WTC11 (cell line): ENCODE results near the gene MTMR10. TPM values are rescaled to one million over a fixed set of nuclear protein-coding genes. Genes with fewer than 3 reads are reported as not detected.

ENCODE experiments used
- ATAC-seq: fragments of 200-7000 bp; cut with Tn5 transposase; 2 replicates; pipeline ENCODE4 v1.10.0; 2021; ENCODE audit warnings: mild to moderate bottlenecking, moderate library complexity
- CTCF ChIA-PET: fragments of 300-600 bp; sonication (Branson Sonifier 250); formaldehyde crosslinking; loops from one replicate; lab custom pipeline; 2021; ENCODE audit warnings: antibody characterized with exemption; lab: Charles Lee
- POLR2A ChIA-PET: fragments of 350-600 bp; sonication (Branson Sonifier 250); formaldehyde crosslinking; loops from one replicate; lab custom pipeline; 2021; ENCODE audit warnings: antibody characterized with exemption; lab: Charles Lee
- DNase-seq: peaks from one replicate; pipeline ENCODE4 v3.0.0; 2021; ENCODE audit warnings: low spot score
- H3K27ac Mint-ChIP-seq: 2 replicates; pipeline ENCODE4 v1.8.0; 2021; ENCODE audit warnings: mixed read lengths
- H3K27me3 Mint-ChIP-seq: 2 replicates; pipeline ENCODE4 v1.8.0; 2021; ENCODE audit warnings: low read depth, mild to moderate bottlenecking, moderate library complexity, mixed read lengths
- H3K36me3 Mint-ChIP-seq: 2 replicates; pipeline ENCODE4 v1.8.0; 2021; ENCODE audit warnings: mixed read lengths
- H3K4me1 Mint-ChIP-seq: 2 replicates; pipeline ENCODE4 v1.8.0; 2022; ENCODE audit warnings: mixed read lengths
- H3K4me3 Mint-ChIP-seq: 2 replicates; pipeline ENCODE4 v1.8.0; 2021; ENCODE audit warnings: mild to moderate bottlenecking, moderate library complexity, mixed read lengths
- H3K9me3 Mint-ChIP-seq: 2 replicates; pipeline ENCODE4 v1.8.0; 2021; ENCODE audit warnings: mixed read lengths
- AFF4 ChIP-seq: sonication (generic); formaldehyde crosslinking; IDR thresholded peaks from 2 replicates; pipeline ENCODE4 v1.8.1; 2023; ENCODE audit warnings: mild to moderate bottlenecking, missing genetic modification reagents, borderline replicate concordance
- ARID4B ChIP-seq: sonication (generic); formaldehyde crosslinking; IDR thresholded peaks from 2 replicates; pipeline ENCODE4 v1.8.0; 2023; ENCODE audit warnings: missing genetic modification reagents, mild to moderate bottlenecking, borderline replicate concordance
- CBFB ChIP-seq: sonication (generic); formaldehyde crosslinking; IDR thresholded peaks from 2 replicates; pipeline ENCODE4 v1.8.1; 2022; ENCODE audit warnings: mild to moderate bottlenecking, low read depth, missing genetic modification reagents
- CREM ChIP-seq: sonication (generic); formaldehyde crosslinking; IDR thresholded peaks from 2 replicates; pipeline ENCODE4 v1.8.1; 2022; ENCODE audit warnings: mild to moderate bottlenecking, missing genetic modification reagents, moderate library complexity
- CTCF ChIP-seq: fragments of 200-600 bp; IDR thresholded peaks from 2 replicates; pipeline ENCODE4 v1.8.0; 2022; ENCODE audit warnings: antibody characterized with exemption
- ERG ChIP-seq: fragments of 250-450 bp; sonication (Bioruptor Pico); IDR thresholded peaks from 2 replicates; pipeline ENCODE4 v1.8.0; 2021; ENCODE audit warnings: mild to moderate bottlenecking
- FOXJ3 ChIP-seq: sonication (generic); formaldehyde crosslinking; IDR thresholded peaks from 2 replicates; pipeline ENCODE4 v1.9.0; 2021; ENCODE audit warnings: missing genetic modification reagents, mild to moderate bottlenecking, borderline replicate concordance
- MLX ChIP-seq: sonication (generic); formaldehyde crosslinking; IDR thresholded peaks from 2 replicates; pipeline ENCODE4 v1.8.1; 2023; ENCODE audit warnings: mild to moderate bottlenecking, missing genetic modification reagents, moderate library complexity
- STAT6 ChIP-seq: sonication (generic); formaldehyde crosslinking; conservative IDR thresholded peaks from 2 replicates; pipeline ENCODE4 v1.8.1; 2023; ENCODE audit warnings: mild to moderate bottlenecking, low read depth, missing genetic modification reagents, moderate library complexity
- TCF7 ChIP-seq: sonication (generic); formaldehyde crosslinking; IDR thresholded peaks from 2 replicates; pipeline ENCODE4 v1.8.0; 2022; ENCODE audit warnings: mild to moderate bottlenecking, low read depth, missing genetic modification reagents, moderate library complexity
- ZBTB43 ChIP-seq: sonication (generic); formaldehyde crosslinking; IDR thresholded peaks from 2 replicates; pipeline ENCODE4 v1.8.1; 2023; ENCODE audit warnings: mild to moderate bottlenecking, missing genetic modification reagents
- ZNF317 ChIP-seq: sonication (generic); formaldehyde crosslinking; IDR thresholded peaks from 2 replicates; pipeline ENCODE4 v1.8.1; 2023; ENCODE audit warnings: low read depth, mild to moderate bottlenecking, moderate library complexity, missing genetic modification reagents, borderline replicate concordance
- ZNF532 ChIP-seq: fragments of 250-450 bp; sonication (Bioruptor Pico); IDR thresholded peaks from 2 replicates; pipeline ENCODE4 v1.9.0; 2021; ENCODE audit warnings: mild to moderate bottlenecking, borderline replicate concordance
- total RNA-seq: library from RNA; stranded (reverse); gene quantifications from 3 replicates; pipeline ENCODE4 v1.2.3, GENCODE V29; 2021

Gene MTMR10
- total RNA-seq, 1 experiment from 2014 or later, result 15.9 TPM

- H3K4me1 Mint-ChIP-seq, result peaks cover 26% of the 10 kb centered on the region
- H3K27ac Mint-ChIP-seq, result no peak overlapping the region
- TF ChIP-seq ERG (CRISPR knock-in tag), result no peak
- no peak for TF ChIP-seq STAT6 (CRISPR knock-in tag)
- TF ChIP-seq ZNF317 (CRISPR knock-in tag), result no peak
- TF ChIP-seq MLX, result no peak
- TF ChIP-seq AFF4, result no peak
- TF ChIP-seq TCF7 (CRISPR knock-in tag), result no peak
- ATAC-seq (no peak), DNase-seq (no peak)
- H3K36me3 Mint-ChIP-seq, result no peaks in the 10 kb centered on the region
- no peak overlapping the region for H3K4me3 Mint-ChIP-seq
- H3K27me3 Mint-ChIP-seq, result no peaks in the 10 kb centered on the region
- ChIA-PET POLR2A (no interaction called here), CTCF (no interaction called here)
- H3K9me3 Mint-ChIP-seq, result no peaks in the 10 kb centered on the region
Observed at GRCh38 chr15:31019986-31020385, 28.6 kb upstream of the MTMR10 start.

GRCh38 chr15:31017311-31017710 is 25.9 kb upstream of the MTMR10 start:
- Mint-ChIP-seq H3K36me3 (no peaks in the 10 kb centered on the region), H3K27me3 (no peaks in the 10 kb centered on the region), H3K4me1 (peaks cover 19% of the 10 kb centered on the region), H3K4me3 (no peak overlapping the region), H3K9me3 (peaks cover 5% of the 10 kb centered on the region; the same call in 1 of the 2 replicates), H3K27ac (no peak overlapping the region)
- TF ChIP-seq ARID4B (CRISPR knock-in tag) (no peak), FOXJ3 (CRISPR knock-in tag) (no peak), CTCF (no peak), ZNF532 (CRISPR knock-in tag) (no peak), CREM (no peak), CBFB (CRISPR knock-in tag) (no peak), ZBTB43 (no peak)
- ChIA-PET POLR2A (no interaction called here), CTCF (no interaction called here)
- DNase-seq (no peak), ATAC-seq (no peak)
